Stromal cell of bone marrow (primary cell): Measurements from ENCODE around the gene NOS1AP.

Source experiments
- DNase-seq: peaks from one replicate; pipeline ENCODE4 v3.0.0-alpha.2; 2012; ENCODE audit warnings: low read depth

The NOS1AP gene

GRCh38 chr1:162256287-162256686, 186.8 kb downstream of the NOS1AP start:
- no peak for DNase-seq

- no peak for DNase-seq
Measured at GRCh38 chr1:162258394-162258793, 188.9 kb downstream of the NOS1AP start.

DNA sequence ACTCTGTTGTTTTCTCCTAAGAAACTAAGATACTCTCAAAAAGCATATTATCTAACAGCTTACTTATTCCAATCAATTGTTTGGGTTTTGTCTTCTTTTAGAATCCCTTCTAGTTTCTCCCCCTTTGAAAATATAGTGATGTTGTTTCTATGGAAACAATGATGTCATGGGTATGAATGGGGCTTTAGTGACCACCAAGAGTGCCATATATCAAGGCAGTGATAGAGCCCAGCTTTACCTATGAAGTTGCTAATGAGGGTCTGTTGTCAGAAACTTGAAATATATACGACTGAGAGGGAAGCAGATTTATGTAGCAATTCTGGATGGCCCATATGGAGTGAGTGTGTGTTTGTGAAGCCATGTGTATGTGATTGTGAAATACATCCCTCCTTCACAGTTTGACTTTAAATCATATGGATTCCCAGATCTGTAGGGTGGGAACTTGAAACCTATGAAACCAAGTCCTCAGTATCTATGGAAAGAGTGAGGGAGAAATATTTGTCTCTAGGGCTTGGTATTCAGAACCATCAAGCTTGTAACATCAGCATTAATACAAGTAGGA, 190.5 kb downstream of the NOS1AP start:
- no peak for DNase-seq

- no peak for DNase-seq
Measured at GRCh38 chr1:162264108-162264507, 194.6 kb downstream of the NOS1AP start.

- DNase-seq, result no peak
Measured at GRCh38 chr1:162265983-162266382, 196.5 kb downstream of the NOS1AP start.

DNA sequence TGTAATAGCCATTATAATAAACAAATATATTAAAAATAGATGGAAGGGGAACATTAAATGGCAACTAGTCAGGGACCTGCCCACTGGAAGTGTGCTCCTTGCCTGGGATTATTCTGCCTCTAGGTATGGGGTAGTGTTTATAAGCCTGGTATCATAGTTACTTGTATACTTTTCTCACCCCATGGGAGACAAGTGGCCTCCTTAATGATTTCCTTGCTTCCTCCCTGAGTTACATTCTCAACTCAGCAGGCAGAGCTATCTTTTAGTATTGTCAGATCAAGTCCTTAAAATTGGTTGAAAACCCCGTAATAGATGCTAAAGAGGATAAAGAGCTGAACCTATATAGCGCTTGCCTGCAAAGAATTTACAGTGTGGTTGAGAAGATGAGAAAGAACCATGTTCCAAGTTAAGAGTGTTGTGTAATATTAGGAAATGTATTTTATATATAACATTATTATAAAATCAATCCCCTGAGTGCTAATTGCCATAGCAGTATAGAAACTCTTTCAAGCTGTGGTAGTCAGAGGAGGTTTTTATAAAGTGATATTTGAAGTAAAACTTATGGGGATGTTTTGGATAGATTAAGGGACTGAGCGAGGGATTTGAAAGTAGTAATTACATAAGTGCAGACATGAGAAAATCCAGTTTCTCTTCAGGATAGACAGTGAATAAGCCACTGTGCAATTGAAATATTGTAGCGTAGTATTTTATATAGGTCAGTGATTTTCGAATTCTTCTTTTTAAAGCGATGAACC, 200.7 kb downstream of the NOS1AP start:
- DNase-seq, result no peak

DNA sequence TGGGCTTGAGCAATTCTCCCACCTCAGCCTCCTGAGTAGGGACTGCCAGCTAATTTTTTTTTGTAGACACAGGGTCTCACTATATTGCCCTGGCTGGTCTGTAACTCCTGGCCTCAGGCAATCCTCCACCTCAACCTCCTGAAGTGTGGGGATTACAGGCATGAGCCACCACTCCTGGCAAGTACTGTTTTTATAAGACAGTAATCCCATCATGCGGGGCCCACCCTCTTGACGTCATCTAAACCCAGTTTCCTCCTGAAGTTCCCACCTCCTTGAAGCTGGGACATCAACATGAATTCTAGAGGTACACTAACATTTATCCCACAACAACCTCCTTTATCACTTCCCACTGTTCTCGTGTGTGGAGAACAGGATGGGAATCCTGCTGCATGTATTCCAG, 202.5 kb downstream of the NOS1AP start:
- DNase-seq, result no peak

- no peak for DNase-seq
Measured at GRCh38 chr1:162272419-162272818, 202.9 kb downstream of the NOS1AP start.

- DNase-seq, result no peak
Measured at GRCh38 chr1:162275622-162276175, 206.2 kb downstream of the NOS1AP start.

DNA sequence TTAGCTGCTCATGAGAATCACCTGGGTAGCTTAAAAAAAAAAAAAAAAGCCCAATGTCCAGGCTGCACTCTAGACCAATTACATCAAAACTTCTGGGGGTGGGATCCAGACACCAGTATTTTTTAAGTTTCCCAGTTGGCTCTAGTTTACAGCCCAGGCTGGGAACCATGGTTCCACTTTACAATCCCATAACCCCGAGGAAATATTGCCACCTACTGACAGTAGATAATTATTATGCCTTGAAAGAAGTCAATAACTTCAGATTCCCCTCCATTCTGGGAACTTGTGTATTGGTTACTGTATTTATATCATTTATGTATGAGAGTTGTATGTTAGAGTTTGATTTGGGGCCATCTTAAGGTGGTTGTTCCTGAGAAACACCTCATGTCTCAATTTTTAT, 207.0 kb downstream of the NOS1AP start:
- DNase-seq, result peak; percentile 13

GRCh38 chr1:162279136-162279498, 209.6 kb downstream of the NOS1AP start:
- DNase-seq, result no peak

- no peak for DNase-seq
Measured at GRCh38 chr1:162281426-162281825, 211.9 kb downstream of the NOS1AP start.

DNA sequence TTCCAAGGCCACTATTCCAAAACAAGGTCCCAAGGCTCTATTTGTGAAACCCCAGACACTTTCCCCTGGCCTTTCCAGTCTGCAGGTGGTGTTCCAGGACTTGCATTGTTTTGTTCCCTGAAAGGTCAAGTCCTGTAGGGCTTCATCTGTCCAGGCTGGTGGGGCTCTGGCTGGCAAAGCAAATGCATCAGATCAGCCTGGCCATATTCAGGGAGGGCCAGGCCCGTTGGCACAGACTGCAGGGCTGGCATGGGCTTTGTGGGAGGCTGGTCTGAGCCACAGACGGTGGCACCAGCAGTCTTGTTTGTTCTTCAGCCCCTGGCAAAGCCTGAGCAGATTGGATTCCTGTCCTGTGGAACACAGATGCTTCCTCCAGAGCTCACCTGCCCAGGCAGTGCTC, 214.2 kb downstream of the NOS1AP start:
- no peak for DNase-seq

GRCh38 chr1:162284206-162284955, 214.9 kb downstream of the NOS1AP start:
- no peak for DNase-seq

DNA sequence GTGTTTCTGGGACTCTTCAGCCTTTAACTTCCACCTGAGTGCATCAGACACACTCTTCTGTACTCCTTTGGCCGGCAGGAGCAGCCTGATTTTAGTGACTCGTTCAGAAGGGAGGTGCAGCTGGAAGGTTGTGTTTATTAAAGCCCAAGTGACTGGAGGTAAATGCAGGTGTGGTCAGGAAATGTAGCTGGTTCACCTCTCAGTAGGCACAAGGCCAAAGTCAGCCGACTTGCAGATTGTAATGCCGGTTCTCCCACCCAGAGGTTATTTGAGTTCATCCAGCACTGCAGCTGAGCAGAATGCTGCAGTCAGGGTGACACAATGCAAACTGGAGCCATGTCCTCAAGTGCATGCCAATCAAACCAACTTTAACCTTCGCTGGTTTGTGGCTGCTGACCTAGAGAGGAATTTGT, 215.7 kb downstream of the NOS1AP start:
- no peak for DNase-seq

DNA sequence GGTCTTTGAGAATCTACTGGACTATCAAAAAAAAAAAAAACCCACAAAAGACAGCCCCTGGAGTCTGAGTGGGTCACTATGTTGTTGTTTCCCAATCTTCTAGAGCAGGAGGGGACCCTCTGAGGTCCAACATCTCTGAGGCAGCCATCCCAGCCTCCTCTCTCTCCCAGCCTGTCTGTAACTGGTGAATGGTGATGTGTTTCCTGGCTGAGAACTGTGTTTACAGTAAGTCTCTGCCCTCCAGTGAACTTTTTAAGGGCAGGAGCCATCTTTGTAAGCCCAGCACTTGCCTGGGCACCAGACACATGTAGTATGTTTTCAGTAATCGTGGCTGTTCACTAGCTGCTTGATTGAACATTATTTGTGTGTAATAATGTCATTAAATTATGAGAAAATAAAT, 221.5 kb downstream of the NOS1AP start:
- no peak for DNase-seq

- no peak for DNase-seq
Measured at GRCh38 chr1:162292422-162292849, 222.9 kb downstream of the NOS1AP start.

GRCh38 chr1:162293073-162293692, 223.7 kb downstream of the NOS1AP start:
- DNase-seq, result no peak

GRCh38 chr1:162294015-162294414, 224.5 kb downstream of the NOS1AP start:
- no peak for DNase-seq

GRCh38 chr1:162297208-162297607, 227.7 kb downstream of the NOS1AP start:
- DNase-seq, result no peak

DNA sequence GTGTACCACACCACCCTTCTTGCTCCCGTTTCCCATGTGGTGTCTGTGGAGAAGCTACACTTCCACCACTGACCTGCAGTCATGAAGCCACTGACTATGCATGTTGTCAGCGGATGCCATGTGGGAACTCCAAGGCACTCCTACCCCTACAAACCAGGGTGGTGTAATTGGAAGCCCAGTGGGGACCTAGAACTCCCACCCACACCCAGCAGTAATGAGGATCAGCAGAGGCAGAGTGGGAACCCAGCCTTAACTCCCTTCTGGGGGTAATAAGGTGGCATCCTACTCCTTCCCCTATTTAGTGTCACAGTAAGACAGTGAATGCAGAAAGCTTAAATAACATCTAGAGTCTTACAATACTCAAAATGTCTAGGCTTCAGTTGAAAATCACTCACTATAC, 228.8 kb downstream of the NOS1AP start:
- DNase-seq, result no peak

DNA sequence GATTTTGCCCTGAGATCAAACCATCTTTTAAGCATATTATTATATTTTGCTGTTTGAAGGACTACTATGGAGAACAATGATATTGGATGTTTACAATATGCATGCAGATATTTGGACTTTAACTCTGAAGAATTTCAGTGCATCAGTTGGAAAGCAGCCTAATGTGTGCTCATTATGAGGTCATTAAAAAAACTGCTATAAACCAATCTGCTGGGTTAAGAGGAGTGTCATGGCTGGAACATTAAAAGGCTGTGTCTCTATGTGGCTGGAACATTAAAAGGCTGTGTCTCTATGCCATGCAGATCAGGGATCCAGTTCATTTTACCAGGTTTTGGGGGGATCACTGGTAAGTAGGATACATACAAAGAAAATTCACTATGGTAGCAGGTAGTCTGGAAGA, 229.5 kb downstream of the NOS1AP start:
- DNase-seq, result no peak
